GM19455 (cell line): Measurements from ENCODE around the gene RIN2.
"Not testable (repeated sequence)": the region's sequence is repeated elsewhere in the genome, so short reads cannot be mapped to it uniquely, and the experiment has no call there.

Source experiments
- ATAC-seq: cut with Tn5 transposase; IDR thresholded peaks from one replicate; pipeline ENCODE4 v1.9.1; 2021; ENCODE audit not compliant: unreplicated experiment

Gene RIN2

GRCh38 chr20:19785173-19785982, 27.3 kb downstream of the RIN2 start:
- ATAC-seq = no peak

- ATAC-seq = no peak
Observed at GRCh38 chr20:19785983-19786285, 27.9 kb downstream of the RIN2 start.

- no peak for ATAC-seq
Observed at GRCh38 chr20:19786311-19786710, 28.3 kb downstream of the RIN2 start.

- no peak for ATAC-seq
Observed at GRCh38 chr20:19787366-19787765, 29.3 kb downstream of the RIN2 start.

GRCh38 chr20:19789009-19789408, 31.0 kb downstream of the RIN2 start:
- ATAC-seq = no peak

GRCh38 chr20:19789446-19789845, 31.4 kb downstream of the RIN2 start:
- no peak for ATAC-seq

- ATAC-seq = no peak
Observed at GRCh38 chr20:19791887-19792286, 33.8 kb downstream of the RIN2 start.

- ATAC-seq = no peak
Observed at GRCh38 chr20:19793716-19794115, 35.7 kb downstream of the RIN2 start.

- ATAC-seq = no peak
Observed at GRCh38 chr20:19794941-19795340, 36.9 kb downstream of the RIN2 start.

GRCh38 chr20:19799325-19799724, 41.3 kb downstream of the RIN2 start:
- no peak for ATAC-seq

GRCh38 chr20:19802099-19802491, 44.0 kb downstream of the RIN2 start:
- no peak for ATAC-seq

- ATAC-seq = no peak
Observed at GRCh38 chr20:19802492-19803158, 44.6 kb downstream of the RIN2 start.

GRCh38 chr20:19806276-19806675, 48.2 kb downstream of the RIN2 start:
- ATAC-seq = not testable (repeated sequence)

GRCh38 chr20:19806806-19807190, 48.7 kb downstream of the RIN2 start:
- ATAC-seq = no peak

GRCh38 chr20:19807191-19807945, 49.3 kb downstream of the RIN2 start:
- ATAC-seq = no peak
